Vagina (tissue), 2 donors: Measurements from ENCODE around the gene OR1E2.

Experiments used
- POLR2A ChIP-seq, 2 donors: fragments of 450-650 bp; IDR thresholded peaks; one replicate each; pipeline ENCODE4 v1.6.1; 2017; ENCODE audit warnings: antibody characterized with exemption in 2 of 2, mild to moderate bottlenecking in 2 of 2, moderate library complexity in 2 of 2
- POLR2AphosphoS5 ChIP-seq, 2 donors: sonication (generic); formaldehyde crosslinking; IDR thresholded peaks; one replicate each; pipeline ENCODE4 v1.9.0; 2017; ENCODE audit warnings: antibody characterized with exemption in 2 of 2, mild to moderate bottlenecking in 2 of 2, low read depth in 1 of 2; ENCODE audit not compliant: insufficient read depth in 1 of 2
- TF ChIP-seq, protein P1 (sequence below), 3 experiments: fragments of 450-650 bp in 2 of 3; fragments of 200-600 bp in 1 of 3; sonication (generic) in 1 of 3; IDR thresholded peaks; one replicate each; pipeline ENCODE4 v1.5.1; 2017 to 2019; ENCODE audit warnings: antibody characterized with exemption in 3 of 3, mild to moderate bottlenecking in 2 of 3, moderate library complexity in 2 of 3

DNA sequence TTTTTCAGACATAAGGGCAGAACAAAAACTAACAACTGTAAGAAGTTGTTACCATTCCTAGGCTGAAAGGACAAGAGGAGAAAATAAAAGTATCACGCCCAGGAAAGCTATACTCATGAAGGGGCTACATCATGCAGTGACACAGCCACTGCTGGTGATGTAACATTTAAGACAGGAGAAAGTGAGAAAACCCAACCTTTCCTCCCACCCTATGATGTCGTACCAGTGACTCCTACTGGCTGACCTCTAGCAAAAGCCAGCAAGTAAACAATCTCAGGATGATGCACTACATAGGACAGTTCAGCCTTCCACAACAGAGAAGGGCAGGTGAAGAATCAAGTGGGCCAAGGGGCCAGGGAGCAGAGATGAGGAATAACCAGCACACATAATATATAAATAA, 14.0 kb upstream of the OR1E2 start:
- TF ChIP-seq, protein P1, sequence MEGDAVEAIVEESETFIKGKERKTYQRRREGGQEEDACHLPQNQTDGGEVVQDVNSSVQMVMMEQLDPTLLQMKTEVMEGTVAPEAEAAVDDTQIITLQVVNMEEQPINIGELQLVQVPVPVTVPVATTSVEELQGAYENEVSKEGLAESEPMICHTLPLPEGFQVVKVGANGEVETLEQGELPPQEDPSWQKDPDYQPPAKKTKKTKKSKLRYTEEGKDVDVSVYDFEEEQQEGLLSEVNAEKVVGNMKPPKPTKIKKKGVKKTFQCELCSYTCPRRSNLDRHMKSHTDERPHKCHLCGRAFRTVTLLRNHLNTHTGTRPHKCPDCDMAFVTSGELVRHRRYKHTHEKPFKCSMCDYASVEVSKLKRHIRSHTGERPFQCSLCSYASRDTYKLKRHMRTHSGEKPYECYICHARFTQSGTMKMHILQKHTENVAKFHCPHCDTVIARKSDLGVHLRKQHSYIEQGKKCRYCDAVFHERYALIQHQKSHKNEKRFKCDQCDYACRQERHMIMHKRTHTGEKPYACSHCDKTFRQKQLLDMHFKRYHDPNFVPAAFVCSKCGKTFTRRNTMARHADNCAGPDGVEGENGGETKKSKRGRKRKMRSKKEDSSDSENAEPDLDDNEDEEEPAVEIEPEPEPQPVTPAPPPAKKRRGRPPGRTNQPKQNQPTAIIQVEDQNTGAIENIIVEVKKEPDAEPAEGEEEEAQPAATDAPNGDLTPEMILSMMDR (IDR thresholded peaks at IDR 0.05): no peak
- TF ChIP-seq POLR2A (IDR thresholded peaks at IDR 0.05): no peak
- TF ChIP-seq POLR2AphosphoS5 (IDR thresholded peaks at IDR 0.05; ENCODE audit: insufficient read depth in 1 of 2, low read depth in 1 of 2): no peak
